A549 (cell line): ENCODE measurements around the gene SLC2A10. TPM values are rescaled to one million over a fixed set of nuclear protein-coding genes. Genes with fewer than 3 reads are reported as not detected.

ENCODE experiments used
- ATAC-seq, 2 experiments: fragments of 200-7000 bp in 1 of 2; fragments of >200 bp in 1 of 2; cut with Nextera tagmentation in 1 of 2; cut with Tn5 transposase in 1 of 2; 3 replicates each; pipeline versions ENCODE4 v1.8.0 to v1.9.1; 2018 to 2020; ENCODE audit warnings: mild to moderate bottlenecking in 1 of 2, moderate library complexity in 1 of 2
- CTCF ChIA-PET: fragments of 300-600 bp; sonication (Branson Sonifier 250); formaldehyde crosslinking; extraction: SDS; loops from one replicate; lab custom pipeline; 2021; ENCODE audit warnings: antibody characterized with exemption, inconsistent platforms; lab: Yijun Ruan, JAX
- POLR2A ChIA-PET: fragments of 350-600 bp; formaldehyde crosslinking; extraction: SDS; loops from one replicate; lab custom pipeline; 2021; ENCODE audit warnings: antibody characterized with exemption, inconsistent platforms; lab: Yijun Ruan, JAX
- DNase-seq, 2 experiments: peaks; one replicate each; pipeline versions ENCODE4 v3.0.0 to v3.0.0-alpha.2; 2011 to 2016; ENCODE audit warnings: low read depth in 1 of 2, low spot score in 1 of 2
- FAIRE-seq: peaks from 2 replicates; lab custom pipeline; 2011; peaks lifted over from hg19 to GRCh38; lab: Jason Lieb, UNC
- H3K27ac ChIP-seq, 2 experiments: fragments of >200 bp; sonication (Bioruptor Twin); formaldehyde crosslinking; 3 replicates each; pipeline ENCODE4 v1.5.1; 2016 to 2017
- H3K4me1 ChIP-seq: fragments of >200 bp; sonication (Bioruptor Twin); formaldehyde crosslinking; 3 replicates; pipeline ENCODE4 v1.6.1; 2016
- H3K4me2 ChIP-seq: fragments of >200 bp; sonication (Bioruptor Twin); formaldehyde crosslinking; 3 replicates; pipeline ENCODE4 v1.6.1; 2016
- H3K4me3 ChIP-seq: fragments of >200 bp; sonication (Bioruptor Twin); formaldehyde crosslinking; 3 replicates; pipeline ENCODE4 v1.5.1; 2016
- H3K9me3 ChIP-seq: fragments of >200 bp; sonication (Bioruptor Twin); formaldehyde crosslinking; 3 replicates; pipeline ENCODE4 v1.6.1; 2016
- CBX8 ChIP-seq: fragments of 200-600 bp; sonication (generic); IDR thresholded peaks from 2 replicates; pipeline ENCODE4 v1.6.1; 2016
- EHMT2 ChIP-seq: fragments of 200-600 bp; sonication (generic); IDR thresholded peaks from 2 replicates; pipeline ENCODE4 v1.6.1; 2016; ENCODE audit warnings: antibody characterized with exemption, low read depth, mild to moderate bottlenecking, moderate library complexity
- HEYL ChIP-seq: fragments of 250-450 bp; sonication (Bioruptor Pico); IDR thresholded peaks from 2 replicates; pipeline ENCODE4 v1.8.0; 2021; ENCODE audit warnings: mild to moderate bottlenecking, moderate library complexity
- JUNB ChIP-seq: fragments of >200 bp; sonication (Bioruptor Twin); formaldehyde crosslinking; IDR thresholded peaks from 2 replicates; pipeline ENCODE4 v1.6.1; 2016
- MAFK ChIP-seq: fragments of 450-650 bp; IDR thresholded peaks from 2 replicates; pipeline ENCODE4 v1.6.1; 2014; ENCODE audit not compliant: partially characterized antibody
- MAZ ChIP-seq: fragments of 150-350 bp; IDR thresholded peaks from 2 replicates; pipeline ENCODE4 v1.6.1; 2014; ENCODE audit warnings: antibody characterized with exemption, low read depth, low read length, borderline replicate concordance
- NFE2L2 ChIP-seq: fragments of 150-350 bp; conservative IDR thresholded peaks from 2 replicates; pipeline ENCODE4 v1.6.1; 2014; ENCODE audit warnings: low read length
- RNF2 ChIP-seq: fragments of 200-600 bp; sonication (generic); IDR thresholded peaks from 2 replicates; pipeline ENCODE4 v1.6.1; 2016; ENCODE audit warnings: low read depth, mild to moderate bottlenecking, antibody characterized with exemption, moderate library complexity, borderline replicate concordance
- SMC3 ChIP-seq: fragments of >200 bp; sonication (Bioruptor Twin); formaldehyde crosslinking; IDR thresholded peaks from 3 replicates; pipeline ENCODE4 v1.6.1; 2018; ENCODE audit warnings: inconsistent platforms
- TFCP2L1 ChIP-seq: fragments of 250-450 bp; sonication (Bioruptor Pico); IDR thresholded peaks from 2 replicates; pipeline ENCODE4 v1.5.0; 2021; ENCODE audit warnings: mild to moderate bottlenecking
- ZC3H11A ChIP-seq: fragments of 450-650 bp; IDR thresholded peaks from 2 replicates; pipeline ENCODE4 v1.6.1; 2014; ENCODE audit warnings: antibody characterized with exemption, mild to moderate bottlenecking
- ZFP36 ChIP-seq: fragments of 450-650 bp; IDR thresholded peaks from 2 replicates; pipeline ENCODE4 v1.6.1; 2014; ENCODE audit warnings: borderline replicate concordance; ENCODE audit not compliant: partially characterized antibody
- ZSCAN20 ChIP-seq: fragments of 250-450 bp; sonication (Bioruptor Pico); IDR thresholded peaks from 2 replicates; pipeline ENCODE4 v1.8.0; 2022; ENCODE audit warnings: mild to moderate bottlenecking, moderate library complexity
- WGBS: methylation state at CpG from one replicate; pipeline ENCODE4 v1.1.6; 2017; ENCODE audit errors: missing lambda C conversion rate; 5-methylcytosine and 5-hydroxymethylcytosine counted together
- polyA minus RNA-seq: library from RNA; depleted of rRNA, polyadenylated mRNA; stranded (reverse); fragments of >200 nt; gene quantifications from 2 replicates; pipeline ENCODE4 v1.2.3, GENCODE V29; 2011; rRNA and poly(A)+ RNA removed
- polyA plus RNA-seq, 4 experiments: library from polyadenylated mRNA; depleted of rRNA in 3 of 4; stranded (reverse); fragments of >200 nt; fragmentation: RNase III in 1 of 4; extraction: RNeasy Plus Mini Kit Qiagen cat#74134 plus additional on column Dnase treatment in 1 of 4; gene quantifications; 2 replicates in 3 of 4; 3 replicates in 1 of 4; pipeline ENCODE4 v1.2.3, GENCODE V29; 2011 to 2017
- TF ChIP-seq, protein P1 (sequence below): IDR thresholded peaks from 2 replicates; pipeline ENCODE4 v1.6.1; 2012; ENCODE audit warnings: low read depth, borderline replicate concordance
- TF ChIP-seq, protein P2 (sequence below): fragments of >200 bp; sonication (Bioruptor Twin); formaldehyde crosslinking; IDR thresholded peaks from 3 replicates; pipeline ENCODE4 v1.6.1; 2016
- TF ChIP-seq, protein P3 (sequence below): IDR thresholded peaks from 2 replicates; pipeline ENCODE4 v1.6.1; 2012
- TF ChIP-seq, protein P4 (sequence below): fragments of 250-450 bp; sonication (Bioruptor Pico); IDR thresholded peaks from 2 replicates; pipeline ENCODE4 v1.5.0; 2020; ENCODE audit warnings: low read depth, mild to moderate bottlenecking, moderate library complexity

SLC2A10 gene
- polyA plus RNA-seq (2011; rRNA removed) (0.01 TPM in 1 of 2 replicates, not detected in the other), polyA plus RNA-seq (2017; fragmentation: RNase III; extraction: RNeasy Plus Mini Kit Qiagen cat#74134 plus additional on column Dnase treatment) (not detected in 3 replicates), polyA minus RNA-seq (0.04 TPM in 1 of 2 replicates, not detected in the other)
- polyA plus RNA-seq (2012; cell fraction: cytosol; rRNA removed): not detected in 2 replicates
- polyA plus RNA-seq (2012; cell fraction: nucleus; rRNA removed): not detected in 2 replicates

DNA sequence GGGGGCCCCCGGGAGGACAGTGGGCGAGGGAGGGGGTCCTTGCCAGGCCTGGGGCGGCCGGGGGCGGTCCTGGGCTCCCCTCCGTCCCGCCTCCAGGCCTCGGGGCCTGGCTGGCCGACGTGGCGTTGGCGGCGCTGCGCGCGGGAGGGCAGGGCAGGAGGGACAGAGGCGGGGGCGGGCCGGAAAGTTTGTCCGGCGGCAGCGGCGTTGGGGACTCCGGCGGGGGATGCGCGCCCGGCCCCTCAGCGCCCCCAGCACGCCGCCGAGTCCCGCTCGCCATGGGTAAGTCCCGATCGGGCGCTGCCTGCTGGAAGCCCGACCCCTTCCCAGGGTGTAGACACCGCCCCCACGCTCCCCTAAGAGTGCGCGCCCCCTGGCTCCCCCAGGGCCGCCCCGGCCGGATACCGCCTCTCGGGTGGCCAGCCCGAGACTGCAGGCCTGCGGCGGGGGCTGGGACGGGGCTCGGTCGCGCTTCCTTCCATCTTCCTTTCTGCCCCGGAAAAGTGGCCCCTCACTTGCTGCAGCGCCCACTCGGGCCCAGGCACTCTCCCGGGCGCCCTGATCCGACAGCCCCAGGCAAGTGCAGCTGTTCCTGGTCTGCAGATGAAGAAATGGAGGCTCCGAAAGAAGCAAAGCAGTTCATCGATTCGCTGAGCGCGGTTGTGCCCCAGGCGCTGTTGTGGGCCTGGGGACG lies at the start of gene SLC2A10:
Gene SLC2A10, plus strand, starts transcription at position 191 of the 694 bp plus-strand sequence. Its CDS starts 88 bp downstream, at position 279.
- no peak within 1 kb of the TSS for H3K4me2 ChIP-seq
- no peak within 1 kb of the TSS for H3K27ac ChIP-seq
- H3K4me3 ChIP-seq: no peak within 1 kb of the TSS
- ChIA-PET CTCF (no interaction called here), POLR2A (no interaction called here)
- WGBS: 95% methylated on average over 24 of the region's 67 CpGs
- TF ChIP-seq NFE2L2 (no peak), HEYL (CRISPR knock-in tag) (no peak)
- TF ChIP-seq, protein P1, sequence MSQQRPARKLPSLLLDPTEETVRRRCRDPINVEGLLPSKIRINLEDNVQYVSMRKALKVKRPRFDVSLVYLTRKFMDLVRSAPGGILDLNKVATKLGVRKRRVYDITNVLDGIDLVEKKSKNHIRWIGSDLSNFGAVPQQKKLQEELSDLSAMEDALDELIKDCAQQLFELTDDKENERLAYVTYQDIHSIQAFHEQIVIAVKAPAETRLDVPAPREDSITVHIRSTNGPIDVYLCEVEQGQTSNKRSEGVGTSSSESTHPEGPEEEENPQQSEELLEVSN: no peak
- peaks cover 1% of the 10 kb centered on the region; the same call in 1 of the 3 replicates for H3K4me1 ChIP-seq
- peaks cover 22% of the 10 kb centered on the region for H3K9me3 ChIP-seq
- DNase-seq (no peak), FAIRE-seq (no peak), ATAC-seq (no peak)

DNA sequence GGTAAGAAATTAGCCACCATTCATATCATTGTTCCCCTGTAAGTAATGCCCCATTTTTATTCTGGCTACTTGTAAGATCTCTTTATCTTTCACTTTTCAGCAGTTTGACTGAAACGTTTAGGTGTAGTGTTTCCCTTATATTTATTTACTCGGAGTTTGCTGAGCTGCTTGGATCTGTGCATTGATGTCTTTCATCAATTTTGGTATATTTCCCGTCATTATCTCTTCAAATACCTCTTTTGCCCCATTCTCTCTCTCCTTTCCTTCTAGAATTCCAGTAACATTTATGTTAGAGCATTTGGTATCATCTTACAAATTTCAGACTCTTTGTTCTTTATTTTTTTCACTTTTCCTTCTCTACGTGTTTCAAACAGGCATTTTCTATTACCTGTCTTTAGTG lies 49.0 kb upstream of the SLC2A10 start:
- CTCF ChIA-PET: no interaction called here
- Histone ChIP-seq H3K4me1 (no peaks in the 10 kb centered on the region), H3K27ac (no peak overlapping the region)
- TF ChIP-seq ZFP36 (no peak), CBX8 (no peak), MAZ (no peak), NFE2L2 (no peak), SMC3 (no peak), ZSCAN20 (CRISPR knock-in tag) (no peak), MAFK (no peak), EHMT2 (no peak), RNF2 (no peak), TFCP2L1 (no peak), JUNB (no peak)
- TF ChIP-seq, protein P2, sequence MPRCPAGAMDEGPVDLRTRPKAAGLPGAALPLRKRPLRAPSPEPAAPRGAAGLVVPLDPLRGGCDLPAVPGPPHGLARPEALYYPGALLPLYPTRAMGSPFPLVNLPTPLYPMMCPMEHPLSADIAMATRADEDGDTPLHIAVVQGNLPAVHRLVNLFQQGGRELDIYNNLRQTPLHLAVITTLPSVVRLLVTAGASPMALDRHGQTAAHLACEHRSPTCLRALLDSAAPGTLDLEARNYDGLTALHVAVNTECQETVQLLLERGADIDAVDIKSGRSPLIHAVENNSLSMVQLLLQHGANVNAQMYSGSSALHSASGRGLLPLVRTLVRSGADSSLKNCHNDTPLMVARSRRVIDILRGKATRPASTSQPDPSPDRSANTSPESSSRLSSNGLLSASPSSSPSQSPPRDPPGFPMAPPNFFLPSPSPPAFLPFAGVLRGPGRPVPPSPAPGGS: no peak
- TF ChIP-seq, protein P3, sequence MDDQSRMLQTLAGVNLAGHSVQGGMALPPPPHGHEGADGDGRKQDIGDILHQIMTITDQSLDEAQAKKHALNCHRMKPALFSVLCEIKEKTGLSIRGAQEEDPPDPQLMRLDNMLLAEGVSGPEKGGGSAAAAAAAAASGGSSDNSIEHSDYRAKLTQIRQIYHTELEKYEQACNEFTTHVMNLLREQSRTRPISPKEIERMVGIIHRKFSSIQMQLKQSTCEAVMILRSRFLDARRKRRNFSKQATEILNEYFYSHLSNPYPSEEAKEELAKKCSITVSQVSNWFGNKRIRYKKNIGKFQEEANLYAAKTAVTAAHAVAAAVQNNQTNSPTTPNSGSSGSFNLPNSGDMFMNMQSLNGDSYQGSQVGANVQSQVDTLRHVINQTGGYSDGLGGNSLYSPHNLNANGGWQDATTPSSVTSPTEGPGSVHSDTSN: no peak
- TF ChIP-seq, protein P4, sequence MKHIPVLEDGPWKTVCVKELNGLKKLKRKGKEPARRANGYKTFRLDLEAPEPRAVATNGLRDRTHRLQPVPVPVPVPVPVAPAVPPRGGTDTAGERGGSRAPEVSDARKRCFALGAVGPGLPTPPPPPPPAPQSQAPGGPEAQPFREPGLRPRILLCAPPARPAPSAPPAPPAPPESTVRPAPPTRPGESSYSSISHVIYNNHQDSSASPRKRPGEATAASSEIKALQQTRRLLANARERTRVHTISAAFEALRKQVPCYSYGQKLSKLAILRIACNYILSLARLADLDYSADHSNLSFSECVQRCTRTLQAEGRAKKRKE (CRISPR knock-in tag): no peak
- TF ChIP-seq, all 56 proteins: peak for 0
- H3K4me3 ChIP-seq: no peak overlapping the region
- ATAC-seq (no peak), FAIRE-seq (no peak), DNase-seq (no peak)
- WGBS: 3% methylated on average over 4 of the region's 4 CpGs
- H3K9me3 ChIP-seq: peaks cover 37% of the 10 kb centered on the region; the same call in 2 of the 3 replicates
- no peak overlapping the region for H3K4me2 ChIP-seq
- POLR2A ChIA-PET: no interaction called here

DNA sequence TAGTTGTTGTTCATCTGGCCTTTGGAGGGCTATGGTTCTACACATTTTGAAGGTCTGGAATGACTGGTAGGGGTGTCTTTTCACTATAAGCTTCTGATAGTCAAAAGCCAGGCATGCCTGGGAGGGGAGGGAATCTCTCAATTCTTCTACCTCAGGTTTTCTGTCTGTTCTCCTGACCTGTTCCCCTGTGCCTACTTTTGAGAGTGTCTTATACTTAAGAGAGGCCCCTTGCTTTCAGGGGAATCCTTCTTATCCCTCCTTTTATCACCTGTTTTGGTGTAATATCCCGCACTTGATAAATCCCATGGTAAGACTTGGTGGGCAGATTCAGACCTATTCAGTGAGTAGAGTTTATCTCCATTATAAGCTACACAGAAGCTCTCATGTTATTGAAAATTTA lies 47.8 kb upstream of the SLC2A10 start:
- ChIA-PET CTCF (interaction anchor here (1.1 kb wide), 1 partner anchor 19 kb away, joined by 3 read pairs; no protein-coding TSS in a partner anchor), POLR2A (no interaction called here)
- ATAC-seq: no peak
- no peak for DNase-seq
- H3K4me3 ChIP-seq: no peak overlapping the region
- no peak overlapping the region for H3K4me2 ChIP-seq
- 63% methylated on average over 1 of the region's 1 CpG for WGBS
- no peak for TF ChIP-seq ZC3H11A
- no peaks in the 10 kb centered on the region for H3K4me1 ChIP-seq
- no peak for FAIRE-seq
- H3K27ac ChIP-seq: no peak overlapping the region
- H3K9me3 ChIP-seq: peaks cover 35% of the 10 kb centered on the region; the same call in 2 of the 3 replicates
